HG02571 (cell line): Measurements from ENCODE around the gene FYCO1.
A peak's percentile ranks its signal among the peaks of the same experiment; 100 is the strongest.

Experiments
- ATAC-seq: cut with Tn5 transposase; IDR thresholded peaks from one replicate; pipeline ENCODE4 v1.9.1; 2021; ENCODE audit warnings: mild to moderate bottlenecking, moderate library complexity; ENCODE audit not compliant: unreplicated experiment

Gene FYCO1

DNA sequence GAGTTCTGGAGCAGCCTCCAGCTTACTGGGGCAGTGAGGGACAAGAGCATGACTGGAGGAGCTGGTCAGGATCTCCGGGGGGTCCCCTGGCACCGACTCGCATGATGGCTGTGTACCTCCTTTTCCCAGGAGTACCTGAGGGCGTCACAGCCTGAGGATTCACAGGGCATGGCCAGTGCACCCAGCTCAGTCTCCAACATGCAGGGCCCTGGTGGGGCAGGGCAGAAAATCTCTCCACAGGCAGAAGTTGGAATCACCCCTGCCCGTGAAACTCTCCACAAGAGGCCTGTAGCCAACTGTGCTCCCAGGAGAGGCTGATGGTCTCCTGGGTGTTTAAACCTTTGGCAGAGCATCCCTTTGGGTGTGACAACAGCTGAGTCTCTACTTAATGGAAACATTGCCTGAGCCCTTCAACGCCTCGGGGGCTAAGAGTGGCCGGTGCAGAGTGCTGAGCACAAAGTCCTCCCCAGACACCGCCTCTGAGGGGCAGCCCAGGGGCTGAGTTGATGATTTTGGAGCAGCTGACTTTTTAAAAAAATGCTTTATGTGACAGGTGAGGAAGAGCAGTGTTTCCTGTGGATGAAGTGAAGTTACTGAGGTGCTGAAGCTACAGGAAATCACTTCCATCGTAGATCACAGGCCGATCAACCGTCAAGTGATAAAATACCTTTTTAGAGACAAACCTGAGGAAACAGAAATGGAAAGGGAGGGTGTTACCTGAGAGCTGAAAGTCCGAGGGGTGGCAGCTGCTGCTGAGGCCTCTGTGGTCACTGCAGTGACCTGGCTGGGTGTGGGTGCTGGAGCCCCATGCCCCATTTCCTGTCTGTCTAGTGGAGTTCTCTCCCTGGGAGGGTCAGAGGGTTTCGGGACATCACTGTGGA lies 74.2 kb downstream of the FYCO1 start:
- ATAC-seq: no peak

DNA sequence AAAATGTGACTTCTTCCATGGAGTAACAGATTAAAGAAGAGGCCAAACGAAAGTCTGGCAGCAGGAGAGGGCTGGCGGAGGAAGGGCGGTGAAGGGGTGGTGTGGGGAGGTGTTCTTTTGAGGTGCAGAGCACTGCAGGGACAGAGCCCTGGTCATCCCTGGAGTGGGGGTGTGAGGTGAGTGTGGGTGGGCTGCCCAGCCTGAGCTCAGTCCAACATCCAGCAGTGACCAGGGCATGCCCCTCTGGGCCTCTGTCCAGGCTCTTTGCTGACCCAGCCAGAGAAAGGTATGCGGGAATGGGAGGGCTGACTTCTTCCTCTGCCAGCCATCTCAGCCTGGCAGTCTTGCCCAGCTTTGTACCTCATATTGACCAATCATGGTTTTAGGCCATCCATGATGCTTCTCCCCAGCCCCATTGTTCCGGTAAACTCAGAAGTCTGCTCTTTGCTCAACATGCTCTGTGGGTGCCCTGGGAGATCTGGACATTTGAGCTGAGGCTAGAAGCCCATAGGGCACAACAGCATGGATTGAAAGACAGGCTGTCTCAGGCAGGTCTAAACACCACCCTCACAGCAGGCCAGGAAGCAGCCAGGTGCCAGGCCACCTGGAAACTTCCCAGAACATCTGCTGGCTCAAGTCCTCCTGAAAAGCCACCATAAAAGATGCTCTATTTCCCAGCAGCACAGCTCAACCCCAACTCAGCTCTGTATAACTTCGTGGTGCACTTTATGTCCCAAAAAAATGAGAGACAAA lies 78.3 kb downstream of the FYCO1 start:
- no peak for ATAC-seq

DNA sequence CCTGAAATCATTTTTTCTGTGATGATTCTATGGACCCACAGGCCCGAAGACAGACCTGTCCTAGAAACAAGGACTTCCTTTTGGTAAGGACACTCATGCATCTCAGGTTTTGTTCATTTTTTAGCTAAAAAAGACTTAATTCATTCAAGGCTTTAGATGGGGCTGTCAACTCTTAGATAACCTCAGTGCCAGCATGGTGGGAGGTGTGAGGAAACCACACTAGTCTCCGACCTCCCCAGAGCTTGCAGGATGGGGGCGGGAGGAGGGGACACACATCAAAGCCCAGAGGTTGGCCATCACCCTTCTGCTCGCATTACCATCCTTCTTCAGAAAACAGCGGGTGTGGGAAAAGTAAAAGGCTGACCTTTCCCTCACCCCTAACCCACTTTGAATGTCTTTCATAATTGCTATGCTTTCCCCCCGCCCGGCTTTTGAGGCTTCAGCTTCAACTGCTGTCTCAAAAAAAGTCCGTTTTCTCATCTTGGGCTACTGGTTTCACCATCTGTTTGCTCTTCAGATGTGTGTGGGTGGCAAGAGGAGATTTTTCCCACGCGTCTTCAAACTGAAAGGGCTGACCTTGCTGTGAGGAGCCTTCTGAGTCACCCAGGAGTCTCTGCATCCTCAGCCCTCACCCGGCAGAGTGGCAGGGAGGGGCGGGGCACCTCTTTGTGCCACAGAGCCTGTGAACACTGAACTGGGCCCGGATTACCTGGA lies 79.9 kb downstream of the FYCO1 start:
- peak; percentile 92 for ATAC-seq

DNA sequence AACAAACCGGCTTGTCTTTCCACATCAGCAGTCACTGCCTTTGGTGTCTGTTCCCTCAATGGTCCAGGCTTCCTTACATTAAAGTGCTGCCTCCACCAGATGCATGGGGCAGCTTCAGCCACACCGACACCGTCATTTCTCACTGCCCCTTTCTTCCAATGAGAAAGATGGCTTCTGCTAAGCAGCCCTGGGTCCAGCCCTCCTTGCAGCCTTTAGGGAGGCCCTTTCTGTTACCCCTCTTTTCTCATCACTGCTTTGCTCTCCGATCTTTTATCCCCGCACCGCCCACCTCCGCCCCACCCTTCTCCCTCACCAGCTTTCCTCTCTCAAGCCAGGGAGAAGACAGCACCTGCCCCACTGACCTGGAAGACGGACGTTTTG lies 80.6 kb downstream of the FYCO1 start:
- no peak for ATAC-seq

DNA sequence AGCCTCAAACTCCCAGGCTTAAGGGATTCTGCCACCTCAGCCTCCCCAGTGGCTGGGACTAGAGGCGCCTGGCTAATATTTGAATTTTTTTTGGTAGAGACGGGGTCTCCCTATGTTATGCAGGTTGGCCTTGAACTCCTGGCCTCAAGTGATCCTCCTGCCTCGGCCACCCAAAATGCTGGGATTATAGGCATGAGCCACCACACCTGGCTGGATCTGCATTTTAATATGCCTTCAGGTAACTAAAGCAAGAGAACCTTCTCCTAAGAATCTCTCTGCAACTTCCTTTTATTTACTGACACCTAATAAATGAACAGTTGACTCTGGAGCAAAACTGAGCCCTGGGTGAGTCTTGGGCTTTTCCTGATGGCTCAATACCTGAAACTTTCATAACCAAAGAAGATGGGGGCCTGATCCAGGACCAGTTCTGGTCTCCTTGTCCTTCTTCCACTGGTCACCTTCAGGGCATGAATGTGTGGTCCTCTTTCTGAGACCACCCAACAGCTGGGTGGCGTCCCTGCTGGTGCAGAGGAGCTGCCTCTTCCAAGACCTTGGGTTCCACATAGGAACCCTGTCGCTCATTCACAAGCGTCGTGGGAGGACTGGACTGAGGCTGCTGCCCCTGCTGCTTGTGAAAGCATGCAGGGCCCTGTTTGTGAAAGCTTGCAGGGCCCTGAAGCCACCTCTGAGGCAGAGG lies 81.1 kb downstream of the FYCO1 start:
- no peak for ATAC-seq

DNA sequence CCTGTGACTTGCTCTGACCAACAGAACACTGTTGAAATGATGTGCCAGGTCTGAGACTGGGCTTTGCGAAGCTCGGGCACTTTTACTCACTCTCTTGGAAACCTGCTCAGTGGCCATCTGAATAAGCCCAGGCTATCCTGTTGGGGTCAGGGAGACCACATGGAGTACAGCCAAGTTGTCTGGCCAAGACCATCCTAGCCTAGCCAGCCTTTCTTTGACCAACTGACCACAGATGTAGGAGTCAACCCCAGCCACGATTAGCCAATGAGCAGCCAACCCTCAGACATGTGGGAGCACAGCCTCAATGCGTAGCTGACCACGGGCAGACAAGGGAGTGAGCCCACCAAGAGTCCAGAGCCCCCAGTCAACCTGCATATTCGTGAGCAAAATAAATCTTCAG lies 83.2 kb downstream of the FYCO1 start:
- no peak for ATAC-seq

DNA sequence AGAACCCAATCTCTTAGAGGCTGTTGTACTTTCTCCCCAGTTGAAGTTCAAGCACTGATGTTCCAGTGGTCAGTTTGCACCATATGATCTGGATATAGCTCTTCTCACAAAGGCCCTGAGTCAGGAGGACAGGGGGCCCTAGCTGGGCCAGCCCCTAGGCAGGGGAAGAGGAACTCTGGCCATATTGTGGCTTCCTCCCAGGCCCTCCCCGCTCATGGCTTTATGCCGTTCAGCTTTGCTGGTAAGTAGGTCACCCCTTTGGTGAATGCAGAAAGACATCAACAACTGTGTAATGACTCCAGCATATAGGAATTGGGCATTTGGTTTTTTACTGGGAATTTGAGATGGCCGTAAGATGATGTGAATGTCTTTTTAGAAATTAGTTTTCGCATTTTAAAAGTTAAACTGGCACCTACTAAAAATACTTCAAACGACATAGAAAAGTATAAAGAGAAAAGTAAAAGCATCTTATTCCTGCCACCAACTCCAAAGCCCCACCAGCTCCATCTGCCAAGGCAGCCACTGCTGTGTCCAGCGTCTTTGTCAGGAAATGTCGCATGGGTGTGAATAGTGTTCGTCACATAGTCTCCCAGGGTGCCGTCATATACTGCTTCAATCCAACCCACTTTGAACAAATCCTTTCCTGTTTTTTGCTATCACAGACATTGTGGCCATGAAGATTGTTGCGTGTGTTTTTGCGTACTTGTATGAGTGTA lies 84.0 kb downstream of the FYCO1 start:
- no peak for ATAC-seq

DNA sequence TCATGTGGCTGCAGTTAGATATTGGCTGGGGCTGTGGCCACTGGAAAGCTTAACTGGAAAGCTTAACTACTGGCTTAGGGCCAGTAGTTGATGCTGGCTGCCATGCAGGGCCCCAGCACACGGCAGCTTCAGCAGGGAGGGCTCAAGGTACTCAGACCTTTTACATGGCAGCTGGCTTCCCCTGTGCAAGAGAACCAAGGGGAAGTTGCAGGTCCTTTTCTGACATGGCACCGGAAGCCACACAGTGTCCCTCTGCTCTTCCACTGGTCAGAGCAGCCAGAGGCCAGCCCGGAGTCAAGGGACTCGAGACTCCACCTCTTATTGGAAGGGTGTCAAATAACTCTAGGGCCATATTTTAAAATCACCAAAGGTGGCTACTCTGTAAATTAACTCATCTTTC lies 84.7 kb downstream of the FYCO1 start:
- ATAC-seq: no peak

DNA sequence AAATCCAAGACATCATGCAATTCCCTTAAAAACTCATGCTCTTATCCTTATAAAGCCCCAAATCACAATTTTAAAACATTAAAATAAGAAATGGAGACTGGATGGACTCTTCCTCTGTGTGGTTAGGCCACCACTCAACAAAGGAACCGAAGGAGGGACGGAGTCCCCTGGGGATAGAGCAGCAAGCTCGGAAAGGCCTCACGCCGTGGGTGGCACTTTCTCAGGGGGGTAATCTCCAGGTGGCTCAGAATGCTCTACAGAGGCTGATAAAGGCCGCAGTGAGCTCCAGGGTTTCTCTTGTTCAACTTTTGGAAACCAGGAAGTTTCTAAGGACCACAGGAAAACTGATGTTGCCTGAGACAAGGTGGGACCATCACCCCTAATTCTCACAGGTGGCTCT lies 86.1 kb downstream of the FYCO1 start:
- no peak for ATAC-seq

DNA sequence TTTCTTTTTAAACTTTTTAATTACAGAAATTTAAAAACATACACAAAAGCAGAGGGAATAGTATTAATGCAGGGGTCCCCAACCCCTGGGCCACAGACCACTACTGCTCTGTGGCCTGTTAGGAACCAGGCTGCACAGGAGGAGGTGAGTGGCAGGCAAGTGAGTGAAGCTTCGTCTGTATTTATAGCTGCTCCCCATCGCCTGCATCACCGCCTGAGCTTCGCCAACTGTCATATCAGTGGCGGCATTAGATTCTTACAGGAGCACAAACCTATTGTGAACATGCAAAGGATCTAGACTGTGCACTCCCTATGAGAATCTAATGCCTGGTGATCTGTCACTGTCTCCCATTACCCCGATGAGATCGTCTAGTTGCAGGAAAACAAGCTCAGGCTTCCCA lies 86.9 kb downstream of the FYCO1 start:
- no peak for ATAC-seq

DNA sequence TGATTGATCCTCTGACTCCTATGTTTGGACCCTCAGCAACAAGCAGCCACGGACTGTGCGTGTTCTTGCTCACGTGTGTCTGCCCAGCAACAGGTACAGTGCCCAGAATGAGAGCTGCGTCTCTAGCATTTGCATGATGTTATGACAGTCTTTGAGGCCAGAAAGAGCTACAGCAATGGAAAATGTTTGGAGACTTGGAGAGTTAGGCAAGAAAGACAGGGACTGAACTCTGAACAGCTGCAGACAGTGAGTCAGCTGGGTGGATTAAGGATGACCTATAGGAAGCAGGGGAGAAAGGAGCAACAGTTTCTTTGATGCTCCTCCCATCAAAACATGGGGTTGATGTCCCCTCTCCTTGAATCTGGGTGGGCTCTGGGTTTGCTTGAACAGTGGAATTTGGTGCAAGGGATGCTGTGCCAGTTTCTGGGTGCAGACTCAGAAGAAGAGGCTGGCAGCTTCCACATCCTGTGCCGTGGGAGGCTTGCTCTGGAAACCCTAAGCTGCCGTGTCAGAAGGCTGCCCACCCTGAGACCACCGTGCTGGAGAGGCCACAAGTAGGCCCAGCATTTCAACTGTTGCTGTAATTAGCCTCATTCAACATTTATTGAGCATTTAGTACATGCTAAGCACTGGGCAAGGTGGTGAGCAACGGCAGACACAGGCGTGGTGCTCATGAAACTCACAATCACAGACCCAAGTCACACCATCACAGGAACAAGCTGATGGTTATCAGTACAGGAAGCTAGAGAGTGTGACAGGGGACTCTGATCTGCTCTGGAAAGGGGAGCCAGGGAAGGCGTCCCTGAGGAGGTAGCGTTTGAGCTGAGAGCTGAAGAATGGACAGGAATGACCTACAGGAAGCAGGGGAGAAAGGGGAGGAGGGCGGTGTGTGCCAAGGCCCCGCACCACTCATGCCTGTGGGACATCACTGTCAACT lies 87.6 kb downstream of the FYCO1 start:
- no peak for ATAC-seq

DNA sequence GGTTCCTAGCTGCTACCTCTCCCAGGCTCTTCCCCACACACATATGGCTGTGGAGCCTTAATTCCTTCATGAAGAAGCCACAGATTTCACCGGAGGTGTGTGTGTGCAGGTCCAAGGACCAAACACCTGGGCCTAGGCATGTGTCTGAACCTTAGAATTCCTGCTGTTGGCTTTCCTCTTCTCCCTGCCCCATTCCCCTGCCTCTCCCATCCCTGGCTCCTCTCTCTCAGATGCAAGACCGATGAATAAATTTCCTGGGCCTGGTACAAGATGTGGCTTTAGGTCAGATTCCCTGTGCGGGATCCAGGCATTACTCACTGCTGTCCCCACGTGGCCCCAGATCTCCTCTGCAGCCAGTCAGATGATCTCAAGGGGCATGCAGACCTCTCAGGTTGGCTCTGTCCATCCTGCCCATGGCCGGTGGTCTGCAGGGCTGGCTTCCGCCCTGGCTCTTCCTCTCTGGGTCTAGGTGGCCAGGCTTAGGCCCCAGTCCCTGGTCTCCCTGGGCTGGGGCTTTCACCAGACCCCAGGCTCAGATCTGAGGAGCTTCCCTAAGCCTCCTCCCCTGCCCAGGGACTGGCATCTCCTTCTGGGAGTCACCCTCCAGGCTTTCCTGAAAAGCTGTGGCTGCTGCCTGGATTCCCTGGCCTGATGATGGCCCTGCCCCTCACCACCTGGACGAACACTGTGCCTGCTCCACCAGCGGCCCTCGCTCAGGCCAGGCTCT lies 88.8 kb downstream of the FYCO1 start:
- no peak for ATAC-seq

DNA sequence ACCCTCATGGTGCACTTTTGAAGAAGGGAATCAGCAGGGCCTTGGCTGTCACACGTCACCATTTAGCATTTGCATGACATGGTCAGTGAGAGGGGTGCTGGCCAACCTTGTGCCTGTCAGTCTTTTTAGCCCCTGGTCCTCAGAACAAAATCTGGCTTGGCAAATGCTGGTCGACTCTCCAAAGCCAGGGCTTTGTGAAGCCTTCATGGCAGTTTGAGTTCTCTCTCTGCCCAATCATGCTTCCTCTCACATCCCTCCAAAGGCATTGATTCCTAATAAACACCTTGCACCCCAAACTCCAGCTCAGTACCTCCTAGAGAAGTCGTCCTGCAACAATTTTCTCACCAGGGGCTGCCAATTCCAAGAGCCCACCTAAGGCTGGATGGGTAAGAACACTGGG lies 89.9 kb downstream of the FYCO1 start:
- ATAC-seq: no peak

DNA sequence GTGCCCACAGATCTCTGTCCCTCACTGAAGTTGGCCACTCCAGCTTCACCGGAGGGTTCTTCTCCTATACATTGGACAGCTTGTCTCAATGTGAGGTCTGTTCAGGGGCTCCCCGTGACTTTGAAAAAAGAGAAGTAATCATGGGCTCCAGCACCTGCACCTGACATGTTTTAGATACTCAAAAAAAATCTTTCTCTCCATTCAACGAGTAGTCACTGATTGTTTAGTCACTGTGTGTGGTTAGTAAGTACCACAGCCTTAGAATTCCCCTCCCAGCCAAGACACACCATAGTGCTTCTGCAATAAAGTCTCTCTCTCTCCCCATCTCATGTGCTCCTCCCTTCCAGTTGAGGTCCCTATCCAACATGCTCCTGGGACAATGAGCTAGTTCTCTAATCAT lies 90.7 kb downstream of the FYCO1 start:
- no peak for ATAC-seq

DNA sequence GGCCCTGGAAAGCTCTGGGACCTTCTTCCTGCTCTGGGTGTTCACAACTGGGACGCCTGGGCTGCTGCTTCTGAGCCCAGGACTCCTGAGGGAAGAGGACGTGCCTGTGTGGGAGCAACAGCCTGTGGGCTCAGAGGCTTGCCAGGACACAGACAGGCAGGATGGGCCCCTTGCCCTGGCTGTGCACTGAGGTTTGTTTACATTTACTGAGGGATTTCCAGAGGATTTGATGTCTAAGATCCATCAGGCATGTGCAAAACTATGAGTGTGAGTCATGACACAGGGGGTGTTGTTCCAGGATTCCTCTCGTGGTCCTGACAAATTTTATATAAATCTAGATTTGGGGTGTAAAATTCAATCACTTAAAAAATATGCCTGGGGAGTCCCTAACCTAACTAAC lies 98.7 kb downstream of the FYCO1 start:
- no peak for ATAC-seq

DNA sequence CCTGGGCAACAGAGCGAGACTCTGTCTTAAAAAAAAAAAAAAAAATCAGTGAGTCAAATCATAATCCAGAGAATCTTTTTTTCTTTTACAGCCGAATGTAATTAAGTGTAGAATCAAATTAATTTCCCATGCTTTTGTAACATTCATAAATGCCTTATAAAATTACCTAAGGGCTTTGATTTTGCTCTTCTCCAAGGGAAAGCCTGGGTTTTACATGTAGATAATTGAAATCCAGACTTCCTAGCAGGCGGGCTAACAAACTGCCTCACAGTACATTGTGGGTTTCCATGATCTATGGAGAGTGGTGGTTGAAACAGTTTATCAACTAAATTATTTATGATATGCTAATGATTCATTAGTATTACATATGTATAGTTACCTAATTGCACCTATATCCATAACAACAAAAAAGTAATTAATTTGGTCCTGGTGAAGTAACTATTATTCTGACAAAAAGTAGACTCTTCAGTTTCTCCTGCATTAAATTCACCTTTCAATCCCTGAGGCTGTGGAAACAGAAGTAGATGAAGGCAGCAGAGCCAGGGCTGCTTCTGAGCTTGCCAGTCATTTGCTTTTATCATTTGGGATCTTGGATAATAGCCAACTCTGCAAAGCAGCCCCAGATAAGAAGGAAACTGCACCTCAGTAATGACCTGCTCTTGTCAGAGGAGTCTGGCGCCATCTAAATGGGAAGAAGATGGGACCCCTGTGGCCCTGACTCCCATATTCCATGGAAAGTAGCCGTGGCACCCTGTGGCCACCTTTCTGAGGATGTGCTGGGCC lies 99.7 kb downstream of the FYCO1 start:
- ATAC-seq: no peak

DNA sequence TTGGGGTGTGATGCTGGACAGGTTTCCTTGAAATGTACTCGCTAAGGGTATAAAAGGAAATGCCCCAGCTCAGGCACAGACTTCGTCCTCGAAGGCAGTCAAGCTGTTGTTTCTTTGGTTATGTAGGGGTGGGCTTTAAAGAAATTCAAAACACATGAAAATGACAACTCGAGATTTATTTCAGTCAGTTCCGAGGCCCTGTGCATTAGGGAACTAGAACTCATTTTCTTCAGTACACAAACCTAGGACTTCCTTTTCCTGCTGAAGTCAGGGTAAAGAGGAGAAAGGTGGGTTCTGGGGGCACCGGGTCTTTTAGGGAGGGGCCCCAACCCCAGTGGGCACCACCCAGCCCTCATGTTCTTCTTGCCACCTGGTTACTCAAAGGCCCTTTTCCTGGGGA lies 101.6 kb downstream of the FYCO1 start:
- ATAC-seq: no peak

DNA sequence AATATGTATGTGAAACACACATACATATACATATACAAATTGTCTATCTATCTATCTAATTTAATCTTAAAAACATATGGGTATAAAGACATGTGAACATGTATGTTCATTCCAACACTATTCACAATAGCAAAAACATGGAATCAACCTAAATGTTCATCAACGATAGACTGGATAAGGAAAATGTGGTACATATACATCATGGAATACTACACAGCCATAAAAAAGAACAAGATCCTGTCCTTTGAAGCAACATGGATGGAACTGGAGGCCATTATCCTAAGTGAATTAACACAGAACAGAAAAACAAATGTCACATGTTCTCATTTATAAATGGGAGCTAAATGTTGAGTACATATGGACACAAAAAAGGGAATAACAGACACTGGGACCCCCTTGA lies 103.5 kb downstream of the FYCO1 start:
- ATAC-seq: no peak
